WI38 (cell line): ENCODE data around the gene CSTPP1.
"Not testable (repeated sequence)": the region's sequence is repeated elsewhere in the genome, so short reads cannot be mapped to it uniquely, and the experiment has no call there.

Source experiments
- H3K4me3 ChIP-seq: 2 replicates; pipeline ENCODE4 v1.5.1; 2011; ENCODE audit warnings: low read depth, mild to moderate bottlenecking, control low read depth, low read length
- CTCF ChIP-seq: IDR thresholded peaks from 2 replicates; pipeline ENCODE4 v1.5.1; 2012; ENCODE audit warnings: low read depth, mild to moderate bottlenecking, control low read depth, low read length

The CSTPP1 gene

GRCh38 chr11:46983598-46983997, 47.0 kb downstream of the CSTPP1 start:
- no peak for TF ChIP-seq CTCF
- H3K4me3 ChIP-seq: no peak overlapping the region

DNA sequence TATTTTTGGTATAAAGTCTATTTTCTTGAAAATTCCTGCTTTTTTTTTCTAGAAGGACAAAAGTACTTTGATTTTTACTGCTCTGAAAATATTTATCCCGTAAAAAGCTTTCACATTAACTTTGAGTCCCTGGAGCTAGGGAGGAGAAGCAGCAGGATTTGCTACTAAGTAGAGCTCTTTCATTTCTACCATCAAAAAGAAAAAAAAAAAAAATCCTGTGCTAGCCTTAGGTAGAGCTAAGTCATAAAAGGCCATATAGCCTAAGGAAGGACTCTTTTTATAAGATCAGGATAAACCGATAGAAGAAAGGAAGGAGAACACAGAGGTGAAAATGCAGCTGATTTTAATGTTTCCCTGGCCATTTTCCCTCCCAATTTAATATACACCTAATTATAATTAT, 48.0 kb downstream of the CSTPP1 start:
- no peak for TF ChIP-seq CTCF
- H3K4me3 ChIP-seq: no peak overlapping the region

DNA sequence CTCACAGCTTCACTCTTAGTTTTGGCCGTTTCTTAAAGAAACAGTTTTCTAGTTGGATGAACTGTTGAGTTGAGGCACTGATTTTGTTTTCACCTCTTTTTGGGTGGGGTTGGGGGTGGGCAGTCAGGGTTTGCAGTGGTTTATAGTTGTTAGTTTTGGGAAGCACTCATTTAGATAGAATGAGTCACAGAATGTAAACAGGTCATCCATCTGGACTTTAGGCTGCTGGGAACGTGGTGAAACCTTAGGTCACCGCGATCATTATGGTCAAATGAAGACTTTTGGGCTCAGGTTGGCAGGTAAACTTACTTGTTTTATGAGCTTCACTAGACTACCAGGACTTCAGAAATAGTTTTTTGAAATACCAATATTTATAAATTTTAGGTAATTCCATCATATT, 48.4 kb downstream of the CSTPP1 start:
- H3K4me3 ChIP-seq: no peak overlapping the region
- no peak for TF ChIP-seq CTCF

DNA sequence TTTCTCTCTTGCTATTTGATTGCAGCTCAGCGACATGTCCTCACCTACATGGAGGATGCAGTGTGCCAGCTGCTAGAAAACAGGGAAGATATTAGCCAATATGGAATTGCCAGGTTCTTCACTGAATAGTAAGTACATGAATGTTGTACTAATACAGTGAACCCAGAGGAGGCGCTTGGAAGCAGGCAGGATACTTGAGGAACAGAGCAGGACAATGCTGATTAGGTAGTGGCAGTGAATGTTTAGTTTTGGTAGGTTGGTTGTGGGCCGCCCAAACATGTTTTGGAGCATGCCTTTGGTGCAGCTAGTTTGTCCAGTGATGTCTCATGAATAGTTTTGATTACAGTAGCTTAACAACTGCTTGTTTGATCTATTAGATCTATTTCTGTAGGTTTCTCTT, 50.6 kb downstream of the CSTPP1 start:
- H3K4me3 ChIP-seq: no peak overlapping the region
- no peak for TF ChIP-seq CTCF

GRCh38 chr11:46989810-46990487, 53.4 kb downstream of the CSTPP1 start:
- not testable (repeated sequence) for H3K4me3 ChIP-seq

GRCh38 chr11:46991391-46991790, 54.8 kb downstream of the CSTPP1 start:
- no peak overlapping the region for H3K4me3 ChIP-seq
- no peak for TF ChIP-seq CTCF

- not testable (repeated sequence) for H3K4me3 ChIP-seq
Measured at GRCh38 chr11:46992386-46992785, 55.8 kb downstream of the CSTPP1 start.

DNA sequence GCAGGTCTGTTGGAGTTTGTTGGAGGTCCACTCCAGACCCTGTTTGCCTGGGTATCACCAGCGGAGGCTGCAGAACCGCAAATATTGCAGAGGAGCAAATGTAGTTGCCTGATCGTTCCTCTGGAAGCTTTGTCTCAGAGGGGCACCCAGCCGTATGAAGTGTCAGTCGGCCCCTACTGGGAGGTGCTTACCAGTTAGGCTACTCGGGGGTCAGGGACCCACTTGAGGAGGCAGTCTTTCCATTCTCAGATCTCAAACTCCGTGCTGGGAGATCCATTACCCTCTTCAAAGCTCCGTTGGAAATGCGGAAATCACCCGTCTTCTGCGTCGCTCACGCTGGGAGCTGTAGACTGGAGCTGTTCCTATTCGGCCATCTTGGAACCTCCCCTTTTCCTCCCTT, 61.2 kb downstream of the CSTPP1 start:
- not testable (repeated sequence) for H3K4me3 ChIP-seq

GRCh38 chr11:46999217-46999616, 62.7 kb downstream of the CSTPP1 start:
- H3K4me3 ChIP-seq: no peak overlapping the region
- no peak for TF ChIP-seq CTCF
